GM12872 (cell line): ENCODE results near the gene URAD.

Experiments
- TF ChIP-seq, protein P1 (sequence below): IDR thresholded peaks from 3 replicates; pipeline ENCODE4 v1.5.1; 2011; ENCODE audit warnings: low read depth, mild to moderate bottlenecking, low read length, moderate library complexity; ENCODE audit not compliant: insufficient read depth

The URAD gene

DNA sequence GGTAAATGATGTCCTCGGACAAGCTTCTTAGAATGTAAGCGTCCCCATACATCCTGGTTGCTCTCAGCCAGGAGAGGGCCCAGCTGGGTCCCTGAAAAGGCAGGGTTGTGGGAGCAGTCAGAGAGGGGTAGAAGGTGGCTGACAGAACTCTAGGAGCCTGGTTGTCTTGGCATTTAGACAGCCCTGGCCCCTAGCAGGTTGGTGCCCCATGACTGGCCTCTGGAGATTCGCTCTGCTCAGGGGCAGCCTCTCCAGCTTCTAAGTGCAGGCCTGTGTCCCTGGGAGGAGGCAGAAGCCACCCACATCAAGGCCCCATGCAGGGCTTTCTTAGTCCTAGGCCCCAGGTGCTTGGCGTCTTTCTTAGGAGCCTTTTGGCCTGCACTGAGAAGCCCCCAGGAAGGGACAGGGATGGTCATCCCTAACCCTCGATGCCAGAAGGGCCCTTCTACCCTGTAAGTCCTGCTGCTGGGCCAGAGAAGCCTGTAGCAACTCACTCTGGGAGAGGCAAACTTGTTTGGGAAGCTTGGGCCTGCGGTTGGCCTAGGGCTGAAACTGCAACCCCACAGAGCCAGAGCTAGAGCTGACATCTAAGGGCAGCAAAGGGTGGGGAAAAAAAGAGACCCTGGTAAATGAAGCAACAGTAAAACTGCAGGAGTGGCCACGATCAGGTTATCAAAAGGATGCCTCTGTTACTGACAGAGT, 16.6 kb downstream of the URAD start:
- TF ChIP-seq, protein P1, sequence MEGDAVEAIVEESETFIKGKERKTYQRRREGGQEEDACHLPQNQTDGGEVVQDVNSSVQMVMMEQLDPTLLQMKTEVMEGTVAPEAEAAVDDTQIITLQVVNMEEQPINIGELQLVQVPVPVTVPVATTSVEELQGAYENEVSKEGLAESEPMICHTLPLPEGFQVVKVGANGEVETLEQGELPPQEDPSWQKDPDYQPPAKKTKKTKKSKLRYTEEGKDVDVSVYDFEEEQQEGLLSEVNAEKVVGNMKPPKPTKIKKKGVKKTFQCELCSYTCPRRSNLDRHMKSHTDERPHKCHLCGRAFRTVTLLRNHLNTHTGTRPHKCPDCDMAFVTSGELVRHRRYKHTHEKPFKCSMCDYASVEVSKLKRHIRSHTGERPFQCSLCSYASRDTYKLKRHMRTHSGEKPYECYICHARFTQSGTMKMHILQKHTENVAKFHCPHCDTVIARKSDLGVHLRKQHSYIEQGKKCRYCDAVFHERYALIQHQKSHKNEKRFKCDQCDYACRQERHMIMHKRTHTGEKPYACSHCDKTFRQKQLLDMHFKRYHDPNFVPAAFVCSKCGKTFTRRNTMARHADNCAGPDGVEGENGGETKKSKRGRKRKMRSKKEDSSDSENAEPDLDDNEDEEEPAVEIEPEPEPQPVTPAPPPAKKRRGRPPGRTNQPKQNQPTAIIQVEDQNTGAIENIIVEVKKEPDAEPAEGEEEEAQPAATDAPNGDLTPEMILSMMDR: no peak

DNA sequence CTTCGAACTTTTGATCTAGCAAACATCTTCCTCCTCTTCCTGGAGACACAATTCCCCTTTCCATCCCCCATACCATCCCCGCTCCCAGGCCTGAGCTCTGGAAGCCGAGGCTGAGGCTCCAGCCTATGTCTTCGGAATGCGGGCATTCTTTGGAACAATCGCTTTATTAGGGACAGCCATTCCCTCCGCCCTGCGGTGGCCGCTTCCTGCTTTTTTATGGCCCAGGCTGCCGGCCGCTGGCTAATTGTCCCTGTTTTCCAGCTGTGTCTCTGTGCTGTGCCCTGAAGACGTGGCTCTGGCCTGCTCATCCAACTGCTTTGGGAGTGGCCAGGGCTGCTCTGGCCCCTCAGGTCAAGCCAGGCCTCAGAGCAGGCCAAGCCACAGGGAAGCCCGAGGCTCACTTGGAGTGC, 17.3 kb downstream of the URAD start:
- TF ChIP-seq, protein P1: no peak

DNA sequence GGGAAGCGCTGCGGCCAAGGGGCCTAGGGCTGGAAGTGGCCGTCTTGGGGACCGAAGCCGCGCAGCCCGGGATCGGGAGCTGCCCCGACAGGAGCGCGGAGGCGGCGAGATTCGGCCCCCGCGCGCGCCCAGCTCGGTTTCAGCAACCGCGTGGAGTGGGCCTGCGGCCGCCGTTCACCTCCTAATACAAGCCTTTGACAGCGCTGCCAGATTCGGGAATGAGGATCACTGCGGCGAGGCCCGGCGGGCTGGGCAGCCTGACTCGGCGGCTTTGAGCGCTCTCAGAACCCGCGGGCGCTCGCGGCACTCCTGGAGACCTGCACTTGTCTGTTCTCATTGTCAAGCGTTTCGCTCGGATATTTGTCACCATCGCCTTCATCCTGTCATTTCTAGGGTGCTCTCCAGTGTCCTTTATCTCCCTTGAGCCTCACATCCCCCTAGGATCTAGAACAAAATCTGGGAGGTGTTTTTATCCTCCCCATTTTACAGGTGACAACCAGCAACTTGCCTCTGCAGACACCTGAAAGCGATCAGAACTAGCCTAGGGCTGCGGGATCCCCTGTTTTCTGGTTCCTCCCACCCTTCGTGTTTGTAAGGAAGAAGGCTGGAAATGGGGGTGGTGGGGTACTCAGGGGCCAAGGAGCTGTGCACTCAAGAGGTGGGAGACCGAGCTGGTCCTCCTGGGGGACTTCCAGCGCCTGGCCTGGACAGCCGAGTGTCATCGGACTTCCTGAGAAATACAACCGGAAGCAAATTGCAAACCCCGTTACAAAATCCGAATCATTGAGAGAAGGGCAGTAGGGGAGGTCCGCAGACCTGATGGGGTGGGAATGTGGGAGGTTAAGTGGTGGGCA, 17.9 kb downstream of the URAD start:
- TF ChIP-seq, protein P1: no peak

DNA sequence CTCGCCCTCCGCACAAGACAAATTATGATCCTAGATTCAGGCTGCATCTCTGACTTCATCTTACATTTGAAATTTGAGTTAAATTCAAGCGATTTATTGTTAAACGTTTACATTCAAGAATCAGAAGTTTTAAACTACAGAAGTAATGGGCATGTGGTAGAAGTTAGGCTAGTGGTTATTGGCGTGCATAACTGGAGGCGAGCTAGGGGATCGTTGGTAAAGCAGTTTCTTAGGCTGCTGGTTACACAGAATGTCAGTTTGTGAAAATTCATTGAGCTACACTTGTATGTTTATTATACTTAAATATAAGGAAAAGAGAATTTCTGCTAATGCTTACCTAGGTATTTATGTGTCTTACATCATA, 18.6 kb downstream of the URAD start:
- TF ChIP-seq, protein P1: no peak

DNA sequence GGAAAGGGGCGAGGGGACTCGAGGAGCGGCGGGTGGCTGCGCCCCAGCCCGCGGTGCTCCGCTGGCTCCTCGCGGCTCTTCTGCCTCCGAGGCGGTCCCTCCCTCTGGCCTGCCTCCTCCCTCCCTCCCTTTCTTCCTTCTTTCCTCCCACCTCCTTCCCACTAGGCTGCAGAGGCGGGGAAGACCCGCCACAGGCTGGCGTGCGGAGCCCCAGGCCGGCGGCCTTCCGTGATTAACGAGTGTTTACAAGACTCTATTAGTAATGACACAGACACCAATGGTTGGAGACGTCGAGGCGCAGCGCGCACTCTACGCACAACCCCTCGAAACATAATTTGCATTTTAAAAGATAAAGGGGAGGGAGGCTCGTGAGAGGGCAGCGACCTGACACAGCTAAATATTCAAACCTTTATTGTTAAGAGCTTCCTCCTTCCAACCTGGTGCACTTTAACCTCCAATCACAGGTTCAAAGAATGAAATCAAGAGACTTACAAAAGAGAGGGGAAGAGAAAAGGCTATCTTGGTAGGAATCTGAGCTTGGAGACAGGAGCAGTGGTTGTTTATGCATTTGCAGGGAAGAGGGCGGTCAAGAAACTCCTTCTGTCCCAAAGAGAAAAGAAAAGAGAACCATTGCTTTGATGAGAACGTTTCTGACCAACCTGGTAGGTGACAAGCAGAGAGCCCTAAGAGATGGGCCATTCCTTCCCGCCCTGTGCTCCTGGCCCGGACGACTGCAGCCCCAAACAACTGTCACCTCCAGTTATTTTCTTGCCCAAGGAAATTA, 19.2 kb downstream of the URAD start, which contains the start of gene CDX2:
CDX2 (minus strand) TSS at position 234 of the 784 bp plus-strand sequence. CDS start 309 bp downstream, outside the sequence.
- TF ChIP-seq, protein P1: no peak

DNA sequence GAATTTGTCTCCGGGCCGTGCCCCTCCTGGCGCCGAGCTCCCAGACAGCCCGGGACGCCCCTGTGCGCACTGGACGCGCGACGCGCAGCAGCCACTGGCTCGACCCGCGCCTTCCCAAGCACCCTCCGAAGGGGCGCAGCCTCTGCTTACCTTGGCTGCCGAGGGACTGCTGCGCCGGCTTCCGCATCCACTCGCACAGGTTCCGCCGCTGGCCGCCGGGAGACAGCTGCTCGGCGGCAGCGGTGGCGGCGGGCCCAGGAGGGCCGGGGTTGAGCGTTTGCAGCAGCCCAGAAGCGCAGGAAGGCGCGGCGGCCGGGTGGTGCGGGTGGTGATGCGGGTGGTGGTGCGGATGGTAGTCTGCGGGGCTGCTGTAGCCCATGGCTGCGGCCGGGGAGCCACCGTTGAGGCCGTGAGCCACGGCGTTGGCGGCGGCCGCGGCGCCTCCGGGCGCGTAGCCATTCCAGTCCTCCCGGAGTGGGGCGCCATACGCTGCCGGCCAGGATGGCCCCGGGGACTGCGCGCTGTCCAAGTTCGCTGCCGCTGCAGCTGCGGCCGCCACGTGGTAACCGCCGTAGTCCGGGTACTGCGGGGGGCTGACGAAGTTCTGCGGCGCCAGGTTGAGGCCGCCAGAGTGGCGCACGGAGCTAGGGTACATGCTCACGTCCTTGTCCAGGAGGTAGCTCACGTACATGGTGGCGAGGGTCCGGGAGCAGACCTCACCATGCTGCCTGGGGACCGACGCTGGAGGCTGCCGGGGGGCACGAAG, 20.0 kb downstream of the URAD start:
- TF ChIP-seq, protein P1: no peak
